Esophagus muscularis mucosa (tissue), 4 donors: Measurements from ENCODE around the gene DPYD. TPM values are rescaled to one million over a fixed set of nuclear protein-coding genes. Genes with fewer than 3 reads are reported as not detected.

ENCODE experiments used
- DNase-seq: peaks from one replicate; pipeline ENCODE4 v3.0.0-alpha.2; 2017; ENCODE audit errors: extremely low spot score
- H3K27ac ChIP-seq, 4 donors: fragments of 200-600 bp; sonication (generic); replicated peaks in 1 of 4; 1 replicate in 3 of 4; 2 replicates in 1 of 4; pipeline ENCODE4 v1.5.1; 2016 to 2019; ENCODE audit warnings: mild to moderate bottlenecking in 1 of 4
- H3K27me3 ChIP-seq, 4 donors: fragments of 200-600 bp; sonication (generic); one replicate each; pipeline versions ENCODE4 v1.5.1 to v1.6.0; 2016 to 2019
- H3K36me3 ChIP-seq, 4 donors: fragments of 200-600 bp; sonication (generic); one replicate each; pipeline ENCODE4 v1.5.1; 2016 to 2019
- H3K4me1 ChIP-seq, 4 donors: fragments of 200-600 bp; sonication (generic); one replicate each; pipeline ENCODE4 v1.5.1; 2016 to 2019
- H3K4me3 ChIP-seq, 4 donors: fragments of 200-600 bp; sonication (generic); 1 replicate in 2 of 4; 2 replicates in 2 of 4; pipeline ENCODE4 v1.5.1; 2016 to 2019; ENCODE audit warnings: mild to moderate bottlenecking in 4 of 4, moderate library complexity in 1 of 4
- H3K9me3 ChIP-seq, 4 donors: fragments of 200-600 bp; sonication (generic); 1 replicate in 3 of 4; 2 replicates in 1 of 4; pipeline ENCODE4 v1.5.1; 2016 to 2019
- CTCF ChIP-seq, 3 experiments: fragments of 200-600 bp in 2 of 3; fragments of 450-650 bp in 1 of 3; sonication (generic) in 2 of 3; IDR thresholded peaks; one replicate each; pipeline ENCODE4 v1.5.1; 2017 to 2019; ENCODE audit warnings: antibody characterized with exemption in 3 of 3, mild to moderate bottlenecking in 2 of 3, moderate library complexity in 1 of 3
- EP300 ChIP-seq: sonication (generic); formaldehyde crosslinking; IDR thresholded peaks from one replicate; pipeline ENCODE4 v1.6.1; 2017; ENCODE audit warnings: antibody characterized with exemption
- POLR2A ChIP-seq: fragments of 450-650 bp; IDR thresholded peaks from one replicate; pipeline ENCODE4 v1.6.1; 2017; ENCODE audit warnings: antibody characterized with exemption, moderate library complexity, mild to moderate bottlenecking, low read depth
- POLR2AphosphoS5 ChIP-seq, 2 donors: sonication (generic); formaldehyde crosslinking; IDR thresholded peaks; one replicate each; pipeline ENCODE4 v1.6.1; 2017; ENCODE audit warnings: antibody characterized with exemption in 2 of 2
- WGBS: methylation state at CpG from one replicate; pipeline ENCODE4 v1.1.5; 2018; 5-methylcytosine and 5-hydroxymethylcytosine counted together
- intact Hi-C: fragments of 100-400 bp; cut with DNase I; formaldehyde crosslinking; loops from one replicate; pipeline ENCODE4 v1.15.1; 2023
- total RNA-seq, 4 donors: library from RNA; depleted of rRNA; stranded (reverse); fragments of >200 nt; gene quantifications; one replicate each; pipeline versions ENCODE4 v1.1.0 to v1.2.1, GENCODE V29; 2016

The DPYD gene
- total RNA-seq, 4 donors from 2014 or later, result 31.1 to 36.6 (median 31.7) TPM

GRCh38 chr1:97780884-97781283 lies 139.9 kb downstream of the DPYD start:
- intact Hi-C loops, result no loop called here
- TF ChIP-seq CTCF (IDR thresholded peaks at IDR 0.05) (no peak), POLR2AphosphoS5 (IDR thresholded peaks at IDR 0.05) (no peak), POLR2A (no peak), EP300 (no peak)
- no peak for DNase-seq
- WGBS, result 91% methylated on average over 2 of the region's 2 CpGs
- Histone ChIP-seq H3K4me1 (no peaks in the 10 kb centered on the region), H3K36me3 (no peaks in the 10 kb centered on the region), H3K4me3 (no peak overlapping the region), H3K27ac (no peak overlapping the region), H3K27me3 (no peaks in the 10 kb centered on the region), H3K9me3 (no peaks in the 10 kb centered on the region)

- intact Hi-C loops, result no loop called here
- Histone ChIP-seq H3K36me3 (no peaks in the 10 kb centered on the region), H3K4me1 (no peaks in the 10 kb centered on the region), H3K9me3 (peaks cover 0 to 4% (median 2%) of the 10 kb centered on the region in 4 donors), H3K27me3 (no peaks in the 10 kb centered on the region), H3K27ac (no peak overlapping the region), H3K4me3 (no peak overlapping the region)
- DNase-seq, result no peak
- no peak for TF ChIP-seq POLR2AphosphoS5 (IDR thresholded peaks at IDR 0.05)
- no peak for TF ChIP-seq POLR2A
- no peak for TF ChIP-seq EP300
- no peak for TF ChIP-seq CTCF (IDR thresholded peaks at IDR 0.05)
Measured at GRCh38 chr1:97778718-97779117, 142.1 kb downstream of the DPYD start.

GRCh38 chr1:97770376-97770775 lies 150.5 kb downstream of the DPYD start:
- no peak for TF ChIP-seq POLR2AphosphoS5 (IDR thresholded peaks at IDR 0.05)
- no peak for TF ChIP-seq EP300
- no peak for TF ChIP-seq CTCF (IDR thresholded peaks at IDR 0.05)
- no peak for TF ChIP-seq POLR2A
- H3K4me1 ChIP-seq, result no peaks in the 10 kb centered on the region
- no peak for DNase-seq
- over 99% methylated on average over 2 of the region's 2 CpGs for WGBS
- no peaks in the 10 kb centered on the region for H3K27me3 ChIP-seq
- H3K36me3 ChIP-seq, result no peaks in the 10 kb centered on the region
- H3K27ac ChIP-seq, result no peak overlapping the region
- H3K4me3 ChIP-seq, result no peak overlapping the region
- H3K9me3 ChIP-seq, result peaks cover 0 to 9% (median 3%) of the 10 kb centered on the region in 4 donors
- intact Hi-C loops, result no loop called here

GRCh38 chr1:97767381-97767780 lies 153.5 kb downstream of the DPYD start:
- no peak for DNase-seq
- WGBS, result 76% methylated on average over 4 of the region's 4 CpGs
- Histone ChIP-seq H3K4me3 (no peak overlapping the region), H3K27me3 (no peaks in the 10 kb centered on the region), H3K27ac (no peak overlapping the region), H3K9me3 (no peaks in the 10 kb centered on the region), H3K36me3 (no peaks in the 10 kb centered on the region), H3K4me1 (no peaks in the 10 kb centered on the region)
- no peak for TF ChIP-seq POLR2A
- TF ChIP-seq EP300, result no peak
- no peak for TF ChIP-seq CTCF (IDR thresholded peaks at IDR 0.05)
- intact Hi-C loops, result no loop called here

- no peak overlapping the region for H3K4me3 ChIP-seq
- no peak for DNase-seq
Measured at GRCh38 chr1:97764991-97765390, 155.8 kb downstream of the DPYD start.

More at GRCh38 chr1:97764991-97765390, 155.8 kb downstream of the DPYD start:
- no peak overlapping the region for H3K27ac ChIP-seq
- H3K36me3 ChIP-seq, result no peaks in the 10 kb centered on the region
- WGBS, result 91% methylated on average over 1 of the region's 1 CpG
- intact Hi-C loops, result no loop called here
- H3K4me1 ChIP-seq, result no peaks in the 10 kb centered on the region
- H3K9me3 ChIP-seq, result peaks cover 0 to 5% (median 1%) of the 10 kb centered on the region in 4 donors
- TF ChIP-seq POLR2AphosphoS5 (IDR thresholded peaks at IDR 0.05) (no peak), EP300 (no peak), CTCF (IDR thresholded peaks at IDR 0.05) (no peak), POLR2A (no peak)
- H3K27me3 ChIP-seq, result no peaks in the 10 kb centered on the region
